Choroid plexus epithelial cell (primary cell): ENCODE measurements around the gene EMILIN3.

Experiments
- DNase-seq: peaks from one replicate; pipeline ENCODE4 v3.0.0-alpha.2; 2010; ENCODE audit warnings: low read depth
- H3K4me3 ChIP-seq: 2 replicates; pipeline ENCODE4 v1.5.1; 2011; ENCODE audit warnings: low read depth, mild to moderate bottlenecking, control low read depth, low read length, moderate library complexity
- TF ChIP-seq, protein P1 (sequence below): conservative IDR thresholded peaks from 2 replicates; pipeline ENCODE4 v1.5.1; 2011; ENCODE audit warnings: low read depth, mild to moderate bottlenecking, control low read depth, inconsistent platforms, low read length, moderate library complexity

Gene EMILIN3

DNA sequence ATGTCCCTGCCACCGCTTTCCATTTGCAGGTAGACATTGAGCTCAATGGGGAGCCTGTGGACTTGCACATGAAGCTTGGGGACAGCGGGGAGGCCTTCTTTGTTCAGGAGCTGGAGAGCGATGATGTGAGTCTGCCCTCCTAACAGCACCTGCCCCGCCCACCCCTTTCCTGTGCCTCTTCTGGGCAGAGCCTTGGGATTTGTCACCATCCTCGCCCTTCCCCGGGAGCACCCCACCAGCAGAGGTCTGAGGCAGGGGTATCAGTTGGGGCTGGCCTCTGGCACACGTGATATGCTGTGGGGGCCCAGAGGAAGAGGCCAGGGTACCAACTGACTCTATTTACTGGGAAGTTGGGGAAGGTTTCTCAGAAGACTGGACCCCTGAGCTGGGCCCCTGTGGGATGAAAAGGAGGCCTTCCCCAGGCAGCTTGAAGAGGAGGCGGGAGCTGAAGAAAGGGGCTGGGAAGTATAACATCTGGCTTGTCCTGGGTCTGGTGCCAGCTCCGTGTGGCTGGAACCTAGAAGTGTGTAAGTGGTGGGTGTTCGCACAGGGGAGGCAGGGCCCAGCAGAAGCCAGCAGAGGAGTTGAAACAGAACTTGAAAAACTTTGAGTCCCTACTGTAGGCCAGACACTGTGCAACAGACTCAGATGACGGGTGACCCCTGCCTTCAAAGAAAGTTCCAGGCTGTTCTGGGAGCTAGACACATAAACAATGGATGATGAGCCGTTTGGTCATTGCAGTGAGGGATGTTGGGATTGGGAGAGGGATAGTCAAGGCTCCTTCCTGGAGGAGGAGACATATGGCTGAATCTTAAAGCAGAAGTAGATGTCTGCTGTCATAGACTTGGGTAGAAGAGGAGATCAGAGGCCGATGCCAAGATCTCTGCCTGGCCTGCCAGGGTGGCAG lies 18.8 kb downstream of the EMILIN3 start:
- TF ChIP-seq, protein P1, sequence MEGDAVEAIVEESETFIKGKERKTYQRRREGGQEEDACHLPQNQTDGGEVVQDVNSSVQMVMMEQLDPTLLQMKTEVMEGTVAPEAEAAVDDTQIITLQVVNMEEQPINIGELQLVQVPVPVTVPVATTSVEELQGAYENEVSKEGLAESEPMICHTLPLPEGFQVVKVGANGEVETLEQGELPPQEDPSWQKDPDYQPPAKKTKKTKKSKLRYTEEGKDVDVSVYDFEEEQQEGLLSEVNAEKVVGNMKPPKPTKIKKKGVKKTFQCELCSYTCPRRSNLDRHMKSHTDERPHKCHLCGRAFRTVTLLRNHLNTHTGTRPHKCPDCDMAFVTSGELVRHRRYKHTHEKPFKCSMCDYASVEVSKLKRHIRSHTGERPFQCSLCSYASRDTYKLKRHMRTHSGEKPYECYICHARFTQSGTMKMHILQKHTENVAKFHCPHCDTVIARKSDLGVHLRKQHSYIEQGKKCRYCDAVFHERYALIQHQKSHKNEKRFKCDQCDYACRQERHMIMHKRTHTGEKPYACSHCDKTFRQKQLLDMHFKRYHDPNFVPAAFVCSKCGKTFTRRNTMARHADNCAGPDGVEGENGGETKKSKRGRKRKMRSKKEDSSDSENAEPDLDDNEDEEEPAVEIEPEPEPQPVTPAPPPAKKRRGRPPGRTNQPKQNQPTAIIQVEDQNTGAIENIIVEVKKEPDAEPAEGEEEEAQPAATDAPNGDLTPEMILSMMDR: no peak
- peak; percentile 33 for DNase-seq
- H3K4me3 ChIP-seq: no peak overlapping the region

DNA sequence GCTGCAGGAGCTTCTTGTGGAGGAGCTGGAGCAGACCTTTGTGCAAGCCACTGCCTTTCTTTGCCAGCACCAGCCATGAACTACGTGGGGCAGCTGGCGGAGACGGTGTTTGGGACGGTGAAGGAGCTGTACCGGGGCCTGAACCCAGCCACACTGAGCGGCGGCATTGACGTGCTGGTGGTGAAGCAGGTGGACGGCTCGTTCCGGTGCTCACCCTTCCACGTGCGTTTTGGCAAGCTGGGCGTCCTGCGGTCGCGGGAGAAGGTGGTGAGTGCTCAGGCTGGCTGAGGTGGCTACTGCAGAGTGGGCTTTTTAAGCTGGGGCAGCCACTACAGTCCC lies 20.9 kb downstream of the EMILIN3 start:
- TF ChIP-seq, protein P1: no peak
- no peak for DNase-seq
- H3K4me3 ChIP-seq: no peak overlapping the region

DNA sequence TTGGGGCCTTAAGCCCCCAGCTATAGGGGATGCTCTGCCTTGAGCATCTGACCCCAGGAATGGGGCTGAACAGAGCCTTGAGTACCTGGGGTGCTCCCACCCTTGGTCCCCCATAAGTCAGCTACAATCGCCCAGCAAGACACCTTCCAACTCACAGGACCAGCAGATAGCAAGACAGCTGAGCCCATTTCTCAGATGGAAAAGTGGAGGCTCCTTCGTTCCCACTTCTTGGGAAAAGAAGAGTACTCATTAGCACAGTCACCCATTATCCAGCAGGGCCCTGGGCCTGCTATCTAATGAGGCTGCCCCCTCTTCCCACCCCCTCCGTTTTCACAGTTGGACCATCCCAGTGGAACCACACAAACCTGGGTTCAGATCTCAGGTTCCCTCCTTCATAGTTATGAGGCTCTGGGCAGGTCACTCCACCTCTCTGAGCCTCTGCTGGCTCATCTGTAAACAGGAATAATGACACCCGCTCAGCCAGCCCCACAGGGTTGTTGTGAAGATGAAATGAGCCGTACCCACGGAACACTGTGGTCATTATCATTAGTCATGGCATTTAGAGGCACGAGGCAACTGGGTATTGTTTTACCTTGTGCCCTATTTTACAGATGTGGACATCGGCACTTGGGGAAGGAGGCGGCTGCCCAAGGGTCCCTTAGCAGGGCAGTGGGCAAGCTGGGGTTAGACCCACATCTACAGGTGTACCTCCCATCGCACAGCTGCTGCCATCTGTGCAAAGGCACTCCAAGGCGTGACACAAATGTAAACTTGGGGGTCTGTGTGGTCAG lies 21.5 kb downstream of the EMILIN3 start:
- no peak overlapping the region for H3K4me3 ChIP-seq
- TF ChIP-seq, protein P1: no peak
- DNase-seq: no peak

DNA sequence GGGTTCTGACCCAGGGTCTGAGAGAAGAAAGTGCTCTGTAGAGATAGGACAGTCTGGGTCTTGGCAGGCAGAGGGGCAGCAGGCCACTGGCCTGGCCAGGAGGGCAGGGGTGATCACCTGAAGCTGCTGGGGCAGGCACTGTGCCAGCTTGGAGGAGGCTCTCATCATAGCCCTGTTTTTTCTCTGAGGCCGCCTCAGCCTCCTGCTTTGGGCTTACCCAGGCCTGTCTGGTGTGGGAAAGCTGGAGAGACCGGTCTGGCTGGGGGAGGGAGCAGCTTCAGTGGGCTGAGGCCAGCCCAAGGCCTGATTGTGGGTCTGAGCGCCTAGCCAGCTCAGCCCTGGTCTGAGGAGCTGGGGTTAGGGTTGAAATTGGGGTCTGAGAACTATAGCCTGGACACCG lies 22.1 kb downstream of the EMILIN3 start:
- no peak overlapping the region for H3K4me3 ChIP-seq
- no peak for DNase-seq
- TF ChIP-seq, protein P1: no peak

DNA sequence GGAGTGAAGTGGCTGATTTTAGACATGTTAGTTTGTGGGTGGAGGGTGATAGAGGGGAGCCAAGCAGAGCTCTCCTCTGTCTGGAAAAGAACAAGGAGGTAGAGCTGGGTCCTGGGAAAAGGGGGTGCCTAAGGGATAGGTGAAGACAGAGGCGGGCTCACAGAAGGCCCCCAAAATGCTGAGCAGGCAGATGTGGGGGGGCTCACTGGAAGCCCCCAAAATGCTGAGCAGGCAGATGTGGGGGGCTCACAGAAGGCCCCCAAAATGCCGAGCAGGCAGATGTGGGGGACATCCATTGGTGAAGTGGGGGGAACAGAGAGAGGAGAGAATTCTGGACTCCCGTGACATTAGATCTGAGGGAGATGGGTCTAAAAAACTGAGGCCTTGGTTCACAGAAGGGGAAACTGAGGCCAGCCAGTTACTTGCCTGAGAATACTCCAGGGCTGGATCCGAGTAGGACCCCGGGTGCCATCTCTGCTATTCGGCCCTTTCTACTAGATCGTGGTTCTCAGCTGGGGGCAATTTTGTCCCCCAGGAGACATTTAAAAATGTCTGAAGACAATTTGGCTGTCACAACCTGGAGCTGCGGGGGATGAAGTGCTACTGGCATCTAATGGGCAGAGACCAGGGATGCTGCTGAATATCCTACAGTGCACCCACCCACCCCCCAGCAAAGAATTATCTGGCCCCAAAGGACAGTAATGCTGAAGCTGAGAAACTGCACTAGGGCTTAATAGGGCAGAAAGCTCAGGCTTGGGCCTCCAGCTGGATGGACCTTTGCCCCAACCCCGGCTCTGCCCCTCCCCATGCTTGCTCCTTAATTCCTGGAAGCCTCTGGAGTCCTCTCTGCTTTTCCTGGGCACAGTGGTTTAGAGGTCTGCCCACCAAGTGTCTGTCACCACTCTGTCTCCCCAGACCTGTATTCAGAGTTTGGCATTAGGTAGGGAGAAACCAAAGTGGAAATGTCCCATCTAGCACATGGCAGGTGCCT lies 23.8 kb downstream of the EMILIN3 start:
- TF ChIP-seq, protein P1: no peak
- DNase-seq: no peak
- H3K4me3 ChIP-seq: no peak overlapping the region

DNA sequence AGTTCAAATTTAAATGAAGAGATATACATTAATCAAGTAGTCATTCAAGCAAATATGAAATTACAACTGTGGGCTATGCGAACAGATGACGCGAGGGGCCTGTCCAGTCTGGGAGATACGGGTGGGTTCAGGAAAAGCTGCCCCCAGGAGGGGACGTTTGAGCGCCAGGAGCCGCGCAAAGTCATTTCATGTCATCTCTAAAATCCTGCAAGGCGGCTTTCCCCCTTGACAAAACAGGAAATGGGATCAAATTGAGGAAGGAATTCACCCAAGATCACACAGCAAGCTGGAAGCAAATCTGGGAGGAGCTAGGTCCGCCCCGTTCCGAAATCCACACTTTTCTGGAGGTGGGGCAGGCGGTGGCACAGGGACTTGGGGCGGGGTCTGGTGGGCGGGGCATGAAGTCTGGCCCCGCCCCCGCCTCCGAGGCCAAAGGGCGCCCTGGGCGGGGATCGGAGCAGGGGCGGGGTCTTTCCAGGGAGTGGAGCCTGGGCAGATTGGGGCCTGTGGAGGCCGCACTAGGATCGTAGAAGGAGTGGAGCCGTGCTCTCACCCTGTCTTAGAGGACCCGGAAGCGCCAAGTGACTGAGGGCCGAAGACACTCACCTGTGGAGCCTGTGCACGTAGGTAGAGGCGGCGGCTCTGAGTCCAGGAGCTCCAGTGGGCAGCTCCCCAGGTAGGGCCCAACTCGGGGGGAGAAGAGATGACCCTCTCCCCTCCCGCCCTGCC lies 26.1 kb downstream of the EMILIN3 start, which contains the start of gene LPIN3:
TSS of gene LPIN3 (plus strand) at position 495 of the 729 bp plus-strand sequence. CDS start 4,983 bp downstream, outside the sequence.
- H3K4me3 ChIP-seq: peak within 1 kb of the TSS; percentile 56
- TF ChIP-seq, protein P1: no peak
- peak; percentile 86 for DNase-seq
